H1 (cell line): ENCODE measurements around the gene CES3. TPM values are rescaled to one million over a fixed set of nuclear protein-coding genes. Genes with fewer than 3 reads are reported as not detected.

Experiments
- BRCA1 ChIP-seq: IDR thresholded peaks from 2 replicates; pipeline ENCODE4 v1.6.1; 2012; ENCODE audit warnings: low read depth, low read length, improper control_type of control experiment
- CTCF ChIP-seq, 3 experiments: IDR thresholded peaks; 1 replicate in 2 of 3; 2 replicates in 1 of 3; pipeline versions ENCODE4 v1.5.1 to v1.6.1; 2011; ENCODE audit warnings: low read length in 3 of 3, mild to moderate bottlenecking in 3 of 3, inconsistent platforms in 2 of 3, low read depth in 1 of 3, moderate library complexity in 1 of 3; ENCODE audit not compliant: insufficient read depth in 1 of 3; ENCODE audit errors: control extremely low read depth in 1 of 3
- EGR1 ChIP-seq: IDR thresholded peaks from 2 replicates; pipeline ENCODE4 v1.6.1; 2011; ENCODE audit warnings: low read depth, low read length, borderline replicate concordance
- EP300 ChIP-seq, 2 experiments: IDR thresholded peaks; 1 replicate in 1 of 2; 2 replicates in 1 of 2; pipeline ENCODE4 v1.6.1; 2011 to 2012; ENCODE audit warnings: low read depth in 2 of 2, low read length in 2 of 2, mild to moderate bottlenecking in 2 of 2, borderline replicate concordance in 1 of 2, inconsistent platforms in 1 of 2, moderate library complexity in 1 of 2
- NRF1 ChIP-seq: IDR thresholded peaks from 2 replicates; pipeline ENCODE4 v1.6.1; 2011; ENCODE audit warnings: mild to moderate bottlenecking, low read depth, low read length, improper control_type of control experiment
- RBBP5 ChIP-seq: IDR thresholded peaks from 2 replicates; pipeline ENCODE4 v1.7.1; 2012; ENCODE audit warnings: low read depth, mild to moderate bottlenecking, inconsistent platforms, low read length, moderate library complexity, borderline replicate concordance
- SIRT6 ChIP-seq: IDR thresholded peaks from one replicate; pipeline ENCODE4 v1.7.1; 2012; ENCODE audit warnings: low read length, inconsistent platforms
- polyA plus RNA-seq, 7 experiments: library from polyadenylated mRNA; depleted of rRNA in 3 of 7; stranded (reverse) in 5 of 7; unstranded in 2 of 7; fragments of >200 nt in 5 of 7; fragments of 200-250 nt in 2 of 7; gene quantifications; 1 replicate in 5 of 7; 2 replicates in 1 of 7; 4 replicates in 1 of 7; pipeline versions ENCODE4 v1.2.1 to v1.2.3, GENCODE V29; 2011 to 2013; ENCODE audit warnings: missing spikeins in 2 of 7, mixed read lengths in 2 of 7
- total RNA-seq: library from RNA; stranded (reverse); fragmentation: NEBNext Ultra II Directional; extraction: Animal tissue kit (Norgen Biotek cat#: 25700); gene quantifications from 2 replicates; pipeline ENCODE4 v1.2.1, GENCODE V29; 2021
- TF ChIP-seq, protein P1 (sequence below): IDR thresholded peaks from 2 replicates; pipeline ENCODE4 v1.6.1; 2012; ENCODE audit warnings: inconsistent platforms
- TF ChIP-seq, protein P2 (sequence below): IDR thresholded peaks from 2 replicates; pipeline ENCODE4 v1.6.1; 2012; ENCODE audit warnings: low read length, inconsistent platforms

The CES3 gene
- total and polyA plus RNA-seq, 2 of the 8 experiments (the other 6 are each of a cell fraction or from before 2014, with no cell fraction given), result 1.6 to 2.2 TPM

GRCh38 chr16:67016681-67017420 is 55.8 kb downstream of the CES3 start (continued):
- TF ChIP-seq CTCF (IDR thresholded peaks at IDR 0.05; ENCODE audit: control extremely low read depth in 1 of 3, insufficient read depth in 1 of 3, low read depth in 1 of 3, low read length in 3 of 3), result no peak
- no peak for TF ChIP-seq SIRT6
- TF ChIP-seq, protein P1, sequence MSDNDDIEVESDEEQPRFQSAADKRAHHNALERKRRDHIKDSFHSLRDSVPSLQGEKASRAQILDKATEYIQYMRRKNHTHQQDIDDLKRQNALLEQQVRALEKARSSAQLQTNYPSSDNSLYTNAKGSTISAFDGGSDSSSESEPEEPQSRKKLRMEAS, result no peak
- TF ChIP-seq, protein P2, sequence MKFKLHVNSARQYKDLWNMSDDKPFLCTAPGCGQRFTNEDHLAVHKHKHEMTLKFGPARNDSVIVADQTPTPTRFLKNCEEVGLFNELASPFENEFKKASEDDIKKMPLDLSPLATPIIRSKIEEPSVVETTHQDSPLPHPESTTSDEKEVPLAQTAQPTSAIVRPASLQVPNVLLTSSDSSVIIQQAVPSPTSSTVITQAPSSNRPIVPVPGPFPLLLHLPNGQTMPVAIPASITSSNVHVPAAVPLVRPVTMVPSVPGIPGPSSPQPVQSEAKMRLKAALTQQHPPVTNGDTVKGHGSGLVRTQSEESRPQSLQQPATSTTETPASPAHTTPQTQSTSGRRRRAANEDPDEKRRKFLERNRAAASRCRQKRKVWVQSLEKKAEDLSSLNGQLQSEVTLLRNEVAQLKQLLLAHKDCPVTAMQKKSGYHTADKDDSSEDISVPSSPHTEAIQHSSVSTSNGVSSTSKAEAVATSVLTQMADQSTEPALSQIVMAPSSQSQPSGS, result no peak
- no peak for TF ChIP-seq BRCA1
- TF ChIP-seq EGR1, result no peak
- no peak for TF ChIP-seq EP300 (IDR thresholded peaks at IDR 0.05; ENCODE audit: borderline replicate concordance in 1 of 2, low read depth in 2 of 2, low read length in 2 of 2)
- TF ChIP-seq NRF1, result no peak
- TF ChIP-seq RBBP5, result no peak
